LoVo (cell line): ENCODE results near the gene PRDM10.
A peak's percentile ranks its signal among the peaks of the same experiment; 100 is the strongest.
"Not testable (repeated sequence)": the region's sequence is repeated elsewhere in the genome, so short reads cannot be mapped to it uniquely, and the experiment has no call there.

Experiments
- DNase-seq: peaks from one replicate; pipeline ENCODE4 v3.0.0-alpha.2; 2016; ENCODE audit warnings: low spot score

PRDM10 gene

GRCh38 chr11:130015846-130016245 is 13.2 kb upstream of the PRDM10 start:
- not testable (repeated sequence) for DNase-seq

GRCh38 chr11:130008326-130008725 is 5.7 kb upstream of the PRDM10 start:
- DNase-seq = no peak

- no peak for DNase-seq
Observed at GRCh38 chr11:130006929-130007328, 4.3 kb upstream of the PRDM10 start.

GRCh38 chr11:130003717-130004001 is 1.0 kb upstream of the PRDM10 start:
- DNase-seq = no peak

GRCh38 chr11:130002846-130003716 is 446 bp upstream of the PRDM10 start:
- DNase-seq = peak; percentile 95

GRCh38 chr11:130001461-130002351 is 929 bp downstream of the PRDM10 start:
- peak; percentile 22 for DNase-seq

- DNase-seq = no peak
Observed at GRCh38 chr11:130000552-130001176, 2.0 kb downstream of the PRDM10 start.

- DNase-seq = peak; percentile 41
Observed at GRCh38 chr11:129999407-129999806, 3.2 kb downstream of the PRDM10 start.

GRCh38 chr11:129998905-129999304 is 3.7 kb downstream of the PRDM10 start:
- DNase-seq = no peak

- DNase-seq = no peak
Observed at GRCh38 chr11:129998107-129998506, 4.5 kb downstream of the PRDM10 start.

GRCh38 chr11:129997513-129997912 is 5.1 kb downstream of the PRDM10 start:
- no peak for DNase-seq

- DNase-seq = no peak
Observed at GRCh38 chr11:129996113-129996870, 6.3 kb downstream of the PRDM10 start.

- DNase-seq = no peak
Observed at GRCh38 chr11:129995163-129995562, 7.5 kb downstream of the PRDM10 start.

- DNase-seq = peak; percentile 44
Observed at GRCh38 chr11:129992161-129992944, 10.3 kb downstream of the PRDM10 start.

GRCh38 chr11:129989149-129989813 is 13.4 kb downstream of the PRDM10 start:
- no peak for DNase-seq

- no peak for DNase-seq
Observed at GRCh38 chr11:129987950-129988349, 14.7 kb downstream of the PRDM10 start.

GRCh38 chr11:129985823-129986222 is 16.8 kb downstream of the PRDM10 start:
- DNase-seq = no peak

- no peak for DNase-seq
Observed at GRCh38 chr11:129980086-129980485, 22.5 kb downstream of the PRDM10 start.

GRCh38 chr11:129979046-129979605 is 23.5 kb downstream of the PRDM10 start:
- no peak for DNase-seq

- DNase-seq = no peak
Observed at GRCh38 chr11:129978447-129978846, 24.2 kb downstream of the PRDM10 start.
